HG03095 (cell line): Measurements from ENCODE around the gene CDK11A.
"Not testable (repeated sequence)": the region's sequence is repeated elsewhere in the genome, so short reads cannot be mapped to it uniquely, and the experiment has no call there.

Experiments
- ATAC-seq: cut with Tn5 transposase; IDR thresholded peaks from one replicate; pipeline ENCODE4 v1.9.1; 2021; ENCODE audit warnings: moderate library complexity; ENCODE audit not compliant: unreplicated experiment

Gene CDK11A

DNA sequence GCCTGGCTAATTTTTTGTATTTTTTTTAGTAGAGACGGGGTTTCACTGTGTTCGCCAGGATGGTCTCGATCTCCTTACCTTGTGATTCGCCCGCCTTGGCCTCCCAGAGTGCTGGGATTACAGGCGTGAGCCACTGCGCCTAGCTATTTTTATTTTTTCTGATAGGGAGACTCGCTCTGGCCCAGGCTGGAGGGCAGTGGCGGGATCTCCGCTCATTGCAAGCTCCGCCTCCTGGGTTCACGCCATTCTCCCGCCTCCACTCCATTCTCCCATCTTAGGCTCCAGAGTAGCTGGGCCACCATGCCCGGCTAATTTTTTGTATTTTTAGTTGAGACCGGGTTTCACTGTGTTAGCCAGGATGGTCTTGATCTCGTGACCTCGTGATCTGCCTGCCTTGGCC lies 1.9 kb upstream of the CDK11A start:
- not testable (repeated sequence) for ATAC-seq

DNA sequence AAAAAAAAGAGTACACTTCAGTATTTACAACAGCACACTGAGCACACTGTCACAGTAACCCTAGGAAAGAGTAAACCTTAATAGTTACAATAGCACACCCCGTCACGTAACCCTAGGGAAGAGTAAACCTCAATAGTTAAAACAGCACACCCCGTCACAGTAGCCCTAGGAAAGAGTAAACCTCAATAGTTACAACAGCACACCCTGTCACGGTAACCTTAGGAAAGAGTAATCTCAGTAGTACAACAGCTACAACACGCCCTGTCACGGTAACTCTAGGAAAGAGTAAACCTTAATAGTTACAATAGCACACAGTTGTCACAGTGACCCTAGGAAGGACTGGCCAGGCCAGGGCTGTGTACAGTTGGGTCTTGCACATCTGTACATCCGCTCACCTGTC lies 3.0 kb downstream of the CDK11A start:
- ATAC-seq, result no peak

GRCh38 chr1:1715109-1715883 lies 8.9 kb downstream of the CDK11A start:
- ATAC-seq, result not testable (repeated sequence)

DNA sequence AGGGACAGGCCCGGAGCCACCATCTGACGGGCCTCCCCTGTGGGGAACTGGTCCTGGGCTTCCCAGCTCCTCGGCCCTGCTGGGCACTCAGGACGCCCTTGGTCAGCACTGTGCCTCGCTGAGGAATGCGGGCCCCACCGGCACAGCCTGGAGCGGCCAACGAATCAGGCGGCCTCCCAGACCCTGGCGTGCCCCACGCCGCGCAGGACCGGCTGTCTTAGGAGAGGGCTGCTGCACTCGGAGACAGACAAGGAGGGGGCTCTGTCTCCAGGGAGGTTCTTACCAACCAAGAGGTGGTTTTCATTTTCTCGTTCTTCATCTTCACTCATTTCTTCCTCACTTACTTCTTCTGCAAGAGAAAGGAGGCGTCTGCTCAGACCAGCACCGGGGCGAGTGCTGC lies 16.3 kb downstream of the CDK11A start:
- ATAC-seq, result not testable (repeated sequence)

GRCh38 chr1:1707241-1707640 lies 16.9 kb downstream of the CDK11A start:
- ATAC-seq, result not testable (repeated sequence)

DNA sequence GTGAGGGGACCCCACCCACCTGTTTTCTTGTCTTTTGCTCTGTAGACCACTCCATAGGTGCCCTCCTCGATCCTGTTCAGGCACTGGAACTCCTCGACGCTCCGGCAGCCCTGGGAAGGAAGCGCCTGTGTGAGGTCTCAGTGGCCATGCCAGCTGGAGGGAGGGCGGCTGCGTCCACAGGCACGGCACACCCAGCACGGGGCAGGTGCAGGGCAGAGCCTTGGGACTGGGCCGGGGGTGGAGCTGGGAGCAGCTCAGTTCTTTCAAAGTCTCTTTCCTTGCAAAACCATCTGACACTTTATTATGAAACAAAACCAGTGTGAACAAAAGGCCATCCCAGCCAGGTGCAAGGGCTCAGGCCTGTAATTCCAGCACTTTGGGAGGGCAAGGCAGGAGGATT lies 18.5 kb downstream of the CDK11A start:
- not testable (repeated sequence) for ATAC-seq

- ATAC-seq, result not testable (repeated sequence)
Measured at GRCh38 chr1:1704284-1704957, 19.7 kb downstream of the CDK11A start.

GRCh38 chr1:1703796-1704195 lies 20.4 kb downstream of the CDK11A start:
- ATAC-seq, result no peak

DNA sequence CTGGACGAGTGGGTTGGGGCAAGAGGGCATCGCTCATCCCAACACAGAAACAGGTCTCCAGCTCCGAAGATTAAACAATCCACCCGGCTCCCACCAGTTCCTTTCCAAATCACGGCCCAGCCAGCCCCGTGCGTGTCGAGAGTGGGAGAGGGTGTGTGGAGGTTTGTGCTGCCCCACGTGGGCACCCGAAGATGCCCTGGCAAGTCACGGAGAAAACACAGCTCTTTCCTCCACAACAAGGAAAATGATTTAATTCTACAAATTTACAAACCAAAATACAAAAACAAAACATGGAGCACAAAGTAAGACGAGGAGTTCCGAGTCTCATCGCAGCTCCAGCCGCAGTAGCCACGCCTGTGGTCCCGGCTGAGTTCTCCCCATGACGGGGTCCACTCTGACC lies 21.7 kb downstream of the CDK11A start:
- ATAC-seq, result not testable (repeated sequence)

- ATAC-seq, result not testable (repeated sequence)
Measured at GRCh38 chr1:1700557-1700956, 23.6 kb downstream of the CDK11A start.

- not testable (repeated sequence) for ATAC-seq
Measured at GRCh38 chr1:1700067-1700466, 24.1 kb downstream of the CDK11A start.

GRCh38 chr1:1699061-1699460 lies 25.1 kb downstream of the CDK11A start:
- ATAC-seq, result not testable (repeated sequence)

DNA sequence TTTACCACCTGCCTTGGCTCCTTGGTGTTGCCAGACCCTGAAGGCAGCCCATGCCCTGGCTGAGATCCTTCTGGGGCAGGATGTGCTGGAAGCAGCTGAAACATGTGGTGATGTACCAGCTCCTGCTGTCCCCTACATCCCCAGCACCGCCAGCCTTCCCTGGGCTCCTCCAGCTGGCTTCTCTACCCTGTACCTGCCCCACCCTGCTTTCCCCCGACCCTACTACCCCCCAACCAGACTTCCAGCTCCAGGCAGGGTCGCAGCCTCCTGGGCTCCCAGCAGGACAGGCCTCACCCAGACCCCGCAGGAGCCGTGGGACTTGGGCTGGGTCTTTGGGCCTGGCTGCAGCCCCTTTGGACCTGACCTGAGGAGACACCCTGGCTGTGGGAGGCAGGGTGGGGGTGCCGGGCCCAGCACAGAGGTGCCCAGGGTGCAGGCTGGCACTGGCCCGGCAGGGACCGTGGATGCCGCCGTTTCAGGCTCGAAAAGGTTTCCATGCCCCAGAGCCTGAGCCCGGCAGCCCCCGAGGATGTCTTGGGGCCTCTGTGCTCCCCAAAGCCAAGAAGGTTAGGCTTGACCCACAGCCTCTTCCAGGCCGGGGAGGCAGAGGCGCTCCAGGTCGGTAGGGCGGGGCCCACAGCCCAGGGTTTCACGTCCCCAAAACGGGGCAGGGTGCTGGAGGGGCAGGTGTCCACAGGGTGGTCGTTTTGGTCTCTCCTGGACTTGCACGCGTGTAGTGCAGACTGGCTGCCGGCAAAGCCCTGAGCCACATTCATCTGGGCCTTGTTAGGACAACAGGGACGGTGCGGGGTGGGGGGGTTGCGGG lies 26.6 kb downstream of the CDK11A start:
- not testable (repeated sequence) for ATAC-seq

DNA sequence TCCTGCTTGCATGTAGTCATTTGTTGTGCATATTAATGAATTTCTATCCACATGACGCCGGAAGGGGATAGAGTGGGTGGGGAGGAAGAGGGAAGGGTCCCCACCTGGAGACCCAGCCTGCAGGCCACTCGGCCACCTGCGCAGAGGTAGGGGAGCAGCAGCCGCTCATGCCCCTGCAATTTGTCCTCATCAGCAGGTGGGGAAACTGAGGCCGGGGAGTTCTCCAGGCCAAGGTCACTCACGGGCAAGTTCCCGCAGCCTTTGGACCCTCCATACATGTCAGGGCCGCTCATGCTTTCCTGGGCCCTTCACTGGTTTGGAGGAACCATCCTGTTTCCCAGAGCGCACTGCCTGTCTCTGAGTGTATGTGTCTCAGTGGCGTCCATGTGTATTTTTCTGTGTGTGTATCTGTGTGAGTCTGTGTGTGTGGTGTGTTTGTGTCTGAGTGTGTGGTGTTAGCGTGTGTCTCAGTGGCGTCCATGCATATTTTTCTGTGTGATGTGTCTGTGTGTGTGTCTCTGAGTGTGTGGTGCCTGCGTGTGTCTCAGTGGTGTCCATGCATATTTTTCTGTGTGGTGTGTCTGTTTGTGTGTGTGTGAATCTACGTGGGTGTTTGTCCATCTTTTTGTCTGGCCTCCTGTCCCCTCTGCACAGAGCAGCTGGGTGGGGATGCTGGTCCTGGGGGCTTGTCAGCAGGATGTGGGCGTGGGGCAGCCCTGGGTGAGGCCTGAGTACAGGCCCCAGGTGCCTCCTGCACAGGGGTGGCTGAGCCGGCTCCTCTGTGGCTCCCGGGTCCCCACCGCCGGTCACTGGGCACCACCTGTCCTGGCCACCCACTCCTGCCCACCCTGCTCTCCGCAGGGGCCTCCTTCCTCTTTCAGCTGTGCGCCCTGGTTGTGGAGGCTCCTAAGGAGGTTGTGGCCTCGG lies 27.5 kb downstream of the CDK11A start:
- not testable (repeated sequence) for ATAC-seq

- peak; percentile 69 for ATAC-seq
Measured at GRCh38 chr1:1692714-1693647, 31.2 kb downstream of the CDK11A start, which contains the start of gene SLC35E2B. SLC35E2B (minus strand) TSS chr1:1692795; CDS start chr1:1676699, 16,096 bp downstream.

GRCh38 chr1:1692324-1692713 lies 31.8 kb downstream of the CDK11A start:
- ATAC-seq, result peak; percentile 29

DNA sequence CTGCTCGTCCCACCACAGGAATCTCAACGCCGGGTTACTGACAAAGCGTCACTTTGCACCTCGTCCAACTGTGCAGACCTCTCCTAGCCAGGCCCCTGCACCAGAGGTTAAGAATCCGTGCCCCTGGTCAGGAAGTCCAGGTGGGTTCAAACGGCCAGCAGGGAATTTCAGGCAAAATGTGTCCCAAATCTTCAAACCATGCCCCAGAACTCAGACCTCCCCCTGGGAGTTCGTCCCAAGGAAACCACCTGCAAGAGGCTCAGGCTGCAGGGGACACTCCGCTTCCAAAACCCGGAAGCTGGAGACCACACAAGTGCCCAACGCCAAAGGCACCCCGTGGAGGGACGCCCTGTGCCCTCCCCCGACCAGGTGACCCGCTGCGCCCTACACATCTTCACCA lies 32.7 kb downstream of the CDK11A start:
- not testable (repeated sequence) for ATAC-seq

- ATAC-seq, result not testable (repeated sequence)
Measured at GRCh38 chr1:1689526-1689925, 34.6 kb downstream of the CDK11A start.

DNA sequence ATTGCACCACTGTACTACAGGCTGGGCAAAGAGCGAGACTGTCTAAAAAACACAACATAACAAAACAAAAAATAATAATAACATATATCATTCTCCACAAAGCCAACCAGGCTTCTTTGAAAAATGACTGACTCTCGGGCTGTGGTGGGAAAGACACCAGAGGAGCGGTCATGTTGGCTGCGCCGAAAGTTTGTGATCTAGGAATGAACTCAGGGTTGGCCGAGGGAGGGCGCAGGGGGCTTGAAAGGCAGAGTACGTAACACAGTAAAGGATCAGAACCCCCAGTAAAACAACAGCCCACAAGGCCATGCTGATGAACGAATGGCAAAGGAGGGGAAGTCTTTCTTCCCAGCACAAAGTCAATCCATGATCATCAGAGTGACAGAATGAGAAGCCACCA lies 36.3 kb downstream of the CDK11A start:
- ATAC-seq, result no peak
